Measurements from ENCODE around the gene ESF1. TPM values are rescaled to one million over a fixed set of nuclear protein-coding genes. Genes with fewer than 3 reads are reported as not detected.

ESF1 gene
- total RNA-seq, 1 experiment from 2014 or later: 21.2 TPM

GRCh38 chr20:13671916-13672378 lies 112.8 kb downstream of the ESF1 start:
- ChIA-PET CTCF (interaction anchor here (0.7 kb wide), 1 partner anchor 1140 kb away, joined by 3 read pairs; no protein-coding TSS in a partner anchor), POLR2A (interaction anchor here (0.6 to 0.7 kb wide), 3 partner anchors 31 to 1822 kb away, joined by 3 to 6 read pairs (median 4); no protein-coding TSS in a partner anchor)
- peak; percentile 31 for DNase-seq (ENCODE audit: unreplicated experiment)
- no peak overlapping the region for H3K4me3 Mint-ChIP-seq (ENCODE audit: unreplicated experiment)
- H3K36me3 Mint-ChIP-seq (ENCODE audit: insufficient read depth, unreplicated experiment): no peaks in the 10 kb centered on the region
- TF ChIP-seq CTCF (IDR thresholded peaks at IDR 0.05; ENCODE audit: unreplicated experiment): no peak
- H3K27ac Mint-ChIP-seq (ENCODE audit: low read depth, unreplicated experiment): no peak overlapping the region
- H3K9me3 Mint-ChIP-seq (ENCODE audit: unreplicated experiment): no peaks in the 10 kb centered on the region
- intact Hi-C loops (cut with micrococcal nuclease): no loop called here
- H3K4me1 Mint-ChIP-seq (ENCODE audit: insufficient read depth, unreplicated experiment): peaks cover 14% of the 10 kb centered on the region
- BruUV-seq (replicated peaks): no TSS peak
- H3K27me3 Mint-ChIP-seq (ENCODE audit: insufficient read depth, unreplicated experiment): no peaks in the 10 kb centered on the region

- ChIA-PET CTCF (interaction anchor here (0.7 kb wide), 1 partner anchor 1140 kb away, joined by 3 read pairs; no protein-coding TSS in a partner anchor), POLR2A (interaction anchor here (0.6 to 0.7 kb wide), 3 partner anchors 31 to 1821 kb away, joined by 3 to 6 read pairs (median 4); no protein-coding TSS in a partner anchor)
- BruUV-seq (replicated peaks): no TSS peak
- TF ChIP-seq CTCF (IDR thresholded peaks at IDR 0.05; ENCODE audit: unreplicated experiment): no peak
- Mint-ChIP-seq H3K4me1 (ENCODE audit: insufficient read depth, unreplicated experiment) (peaks cover 14% of the 10 kb centered on the region), H3K9me3 (ENCODE audit: unreplicated experiment) (no peaks in the 10 kb centered on the region), H3K27me3 (ENCODE audit: insufficient read depth, unreplicated experiment) (no peaks in the 10 kb centered on the region), H3K36me3 (ENCODE audit: insufficient read depth, unreplicated experiment) (no peaks in the 10 kb centered on the region), H3K27ac (ENCODE audit: low read depth, unreplicated experiment) (no peak overlapping the region), H3K4me3 (ENCODE audit: unreplicated experiment) (no peak overlapping the region)
- intact Hi-C loops (cut with micrococcal nuclease): no loop called here
- DNase-seq (ENCODE audit: unreplicated experiment): no peak
These were observed 113.2 kb downstream of the ESF1 start for GRCh38 chr20:13671512-13671911.

GRCh38 chr20:13670160-13670559 lies 114.6 kb downstream of the ESF1 start:
- no peaks in the 10 kb centered on the region for H3K9me3 Mint-ChIP-seq (ENCODE audit: unreplicated experiment)

More at GRCh38 chr20:13670160-13670559, 114.6 kb downstream of the ESF1 start:
- no peaks in the 10 kb centered on the region for H3K36me3 Mint-ChIP-seq (ENCODE audit: insufficient read depth, unreplicated experiment)
- ChIA-PET CTCF (interaction anchor here (0.6 kb wide), 1 partner anchor 21 kb away, joined by 3 read pairs; no protein-coding TSS in a partner anchor), POLR2A (interaction anchor here (1.0 kb wide), 1 partner anchor 9 kb away, joined by 3 read pairs; no protein-coding TSS in a partner anchor)
- DNase-seq (ENCODE audit: unreplicated experiment): no peak
- intact Hi-C loops (cut with micrococcal nuclease): no loop called here
- H3K27ac Mint-ChIP-seq (ENCODE audit: low read depth, unreplicated experiment): no peak overlapping the region
- no peak overlapping the region for H3K4me3 Mint-ChIP-seq (ENCODE audit: unreplicated experiment)
- H3K27me3 Mint-ChIP-seq (ENCODE audit: insufficient read depth, unreplicated experiment): no peaks in the 10 kb centered on the region
- BruUV-seq (replicated peaks): no TSS peak
- H3K4me1 Mint-ChIP-seq (ENCODE audit: insufficient read depth, unreplicated experiment): peaks cover 14% of the 10 kb centered on the region
- TF ChIP-seq CTCF (IDR thresholded peaks at IDR 0.05; ENCODE audit: unreplicated experiment): no peak
